Effector memory CD4-positive, alpha-beta T cell (primary cell): ENCODE measurements around the gene ISLR2.

Source experiments
- DNase-seq, 3 donors: peaks; one replicate each; pipeline ENCODE4 v3.0.0-alpha.2; 2020
- H3K27ac ChIP-seq: 2 replicates; pipeline ENCODE4 v1.7.0; 2013; ENCODE audit warnings: mild to moderate bottlenecking, low read length, moderate library complexity; ENCODE audit not compliant: insufficient read depth, poor library complexity, severe bottlenecking
- H3K27me3 ChIP-seq: replicated peaks from 2 replicates; pipeline ENCODE4 v1.7.0; 2013; ENCODE audit warnings: mild to moderate bottlenecking, low read length; ENCODE audit not compliant: insufficient read depth, control insufficient read depth, poor library complexity, severe bottlenecking
- H3K36me3 ChIP-seq: 2 replicates; pipeline ENCODE4 v1.7.0; 2013; ENCODE audit warnings: mild to moderate bottlenecking, low read length, moderate library complexity; ENCODE audit not compliant: control insufficient read depth, insufficient read depth
- H3K4me1 ChIP-seq: 2 replicates; pipeline ENCODE4 v1.7.0; 2013; ENCODE audit warnings: low read length, mild to moderate bottlenecking; ENCODE audit not compliant: control insufficient read depth, insufficient read depth, poor library complexity, severe bottlenecking
- H3K4me3 ChIP-seq: 2 replicates; pipeline ENCODE4 v1.7.0; 2013; ENCODE audit warnings: low read length, low read depth, mild to moderate bottlenecking; ENCODE audit not compliant: insufficient read depth, poor library complexity, severe bottlenecking
- H3K9me3 ChIP-seq: 2 replicates; pipeline ENCODE4 v1.7.0; 2013; ENCODE audit warnings: mild to moderate bottlenecking, low read length, moderate library complexity; ENCODE audit not compliant: control insufficient read depth

Gene ISLR2

GRCh38 chr15:74136540-74136813 is 6.1 kb downstream of the ISLR2 start:
- Histone ChIP-seq H3K4me1 (peaks cover 12% of the 10 kb centered on the region), H3K36me3 (no peaks in the 10 kb centered on the region), H3K9me3 (no peaks in the 10 kb centered on the region), H3K27me3 (peaks cover 22% of the 10 kb centered on the region), H3K27ac (no peak overlapping the region), H3K4me3 (no peak overlapping the region)
- DNase-seq = no peak

GRCh38 chr15:74136814-74137536 is 6.6 kb downstream of the ISLR2 start:
- Histone ChIP-seq H3K4me1 (peaks cover 12% of the 10 kb centered on the region), H3K9me3 (no peaks in the 10 kb centered on the region), H3K36me3 (no peaks in the 10 kb centered on the region), H3K4me3 (no peak overlapping the region), H3K27ac (no peak overlapping the region), H3K27me3 (peaks cover 22% of the 10 kb centered on the region)
- no peak for DNase-seq

- Histone ChIP-seq H3K27me3 (peaks cover 22% of the 10 kb centered on the region), H3K27ac (no peak overlapping the region), H3K4me3 (no peak overlapping the region), H3K9me3 (no peaks in the 10 kb centered on the region), H3K36me3 (no peaks in the 10 kb centered on the region), H3K4me1 (peaks cover 12% of the 10 kb centered on the region)
- no peak for DNase-seq
Observed at GRCh38 chr15:74137537-74137894, 7.1 kb downstream of the ISLR2 start.

- peaks cover 22% of the 10 kb centered on the region for H3K27me3 ChIP-seq
- no peak for DNase-seq
- no peaks in the 10 kb centered on the region for H3K36me3 ChIP-seq
- no peak overlapping the region for H3K4me3 ChIP-seq
- H3K9me3 ChIP-seq = no peaks in the 10 kb centered on the region
- no peak overlapping the region for H3K27ac ChIP-seq
- H3K4me1 ChIP-seq = peaks cover 12% of the 10 kb centered on the region
Observed at GRCh38 chr15:74138642-74139041, 8.3 kb downstream of the ISLR2 start.

- H3K27me3 ChIP-seq = peaks cover 9% of the 10 kb centered on the region
- DNase-seq = no peak
Observed at GRCh38 chr15:74141591-74141990, 11.2 kb downstream of the ISLR2 start.

GRCh38 chr15:74144153-74144775 is 13.9 kb downstream of the ISLR2 start:
- no peak overlapping the region for H3K27ac ChIP-seq
- DNase-seq = no peak

More at GRCh38 chr15:74141591-74141990, 11.2 kb downstream of the ISLR2 start:
- H3K9me3 ChIP-seq = no peaks in the 10 kb centered on the region
- H3K27ac ChIP-seq = no peak overlapping the region
- H3K36me3 ChIP-seq = no peaks in the 10 kb centered on the region
- H3K4me1 ChIP-seq = peaks cover 5% of the 10 kb centered on the region
- H3K4me3 ChIP-seq = no peak overlapping the region

GRCh38 chr15:74146277-74146800 is 16.0 kb downstream of the ISLR2 start:
- no peaks in the 10 kb centered on the region for H3K4me1 ChIP-seq
- H3K4me3 ChIP-seq = no peak overlapping the region
- no peaks in the 10 kb centered on the region for H3K36me3 ChIP-seq
- H3K9me3 ChIP-seq = no peaks in the 10 kb centered on the region
- no peak for DNase-seq
- peaks cover under 1% of the 10 kb centered on the region for H3K27me3 ChIP-seq
- no peak overlapping the region for H3K27ac ChIP-seq

More at GRCh38 chr15:74144153-74144775, 13.9 kb downstream of the ISLR2 start:
- Histone ChIP-seq H3K27me3 (no peaks in the 10 kb centered on the region), H3K9me3 (no peaks in the 10 kb centered on the region), H3K36me3 (no peaks in the 10 kb centered on the region), H3K4me3 (no peak overlapping the region), H3K4me1 (no peaks in the 10 kb centered on the region)

GRCh38 chr15:74147051-74147450 is 16.7 kb downstream of the ISLR2 start:
- no peak overlapping the region for H3K27ac ChIP-seq
- H3K27me3 ChIP-seq = peaks cover 3% of the 10 kb centered on the region
- no peaks in the 10 kb centered on the region for H3K9me3 ChIP-seq
- H3K4me3 ChIP-seq = no peak overlapping the region
- H3K36me3 ChIP-seq = no peaks in the 10 kb centered on the region
- no peak for DNase-seq
- no peaks in the 10 kb centered on the region for H3K4me1 ChIP-seq

GRCh38 chr15:74155766-74156417 is 25.5 kb downstream of the ISLR2 start:
- H3K27ac ChIP-seq = no peak overlapping the region

More at GRCh38 chr15:74155766-74156417, 25.5 kb downstream of the ISLR2 start:
- H3K27me3 ChIP-seq = peaks cover 3% of the 10 kb centered on the region
- H3K9me3 ChIP-seq = no peaks in the 10 kb centered on the region
- H3K4me3 ChIP-seq = no peak overlapping the region
- H3K4me1 ChIP-seq = no peaks in the 10 kb centered on the region
- H3K36me3 ChIP-seq = no peaks in the 10 kb centered on the region
- DNase-seq = no peak
